ENCODE data around the gene COL4A5.
A peak's percentile ranks its signal among the peaks of the same experiment; 100 is the strongest.

COL4A5 gene

DNA sequence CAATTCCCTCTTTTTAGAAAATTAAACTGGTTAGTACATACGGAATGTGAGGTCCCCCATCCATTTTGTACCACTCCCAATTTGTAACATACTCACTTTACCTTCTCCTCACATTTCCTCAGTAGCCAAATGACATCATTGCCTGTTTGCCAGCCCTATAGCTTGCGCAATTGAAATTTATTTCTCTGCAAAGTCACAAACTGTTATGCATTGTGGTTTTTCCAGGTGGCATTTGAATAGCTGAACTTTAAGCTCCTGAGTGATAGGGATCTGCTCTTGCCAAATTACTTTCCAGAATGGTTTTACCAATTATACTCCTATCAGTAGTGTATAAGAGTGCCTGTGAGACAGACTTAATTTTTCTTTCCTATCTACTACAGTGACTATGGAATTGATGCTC lies 7.7 kb downstream of the COL4A5 start (continued):
- no peak for TF ChIP-seq ZBTB11 (tag by site-specific recombination; conservative IDR thresholded peaks at IDR 0.05; ENCODE audit: low read depth)
- TF ChIP-seq ZNF416 (tag by site-specific recombination; IDR thresholded peaks at IDR 0.05) = no peak
- peak; percentile 76 for TF ChIP-seq ZNF629 (tag by site-specific recombination; IDR thresholded peaks at IDR 0.05)
- TF ChIP-seq, protein P1, sequence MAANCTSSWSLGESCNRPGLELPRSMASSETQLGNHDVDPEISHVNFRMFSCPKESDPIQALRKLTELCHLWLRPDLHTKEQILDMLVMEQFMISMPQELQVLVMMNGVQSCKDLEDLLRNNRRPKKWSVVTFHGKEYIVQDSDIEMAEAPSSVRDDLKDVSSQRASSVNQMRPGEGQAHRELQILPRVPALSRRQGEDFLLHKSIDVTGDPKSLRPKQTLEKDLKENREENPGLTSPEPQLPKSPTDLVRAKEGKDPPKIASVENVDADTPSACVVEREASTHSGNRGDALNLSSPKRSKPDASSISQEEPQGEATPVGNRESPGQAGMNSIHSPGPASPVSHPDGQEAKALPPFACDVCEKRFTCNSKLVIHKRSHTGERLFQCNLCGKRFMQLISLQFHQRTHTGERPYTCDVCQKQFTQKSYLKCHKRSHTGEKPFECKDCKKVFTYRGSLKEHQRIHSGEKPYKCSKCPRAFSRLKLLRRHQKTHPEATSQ (tag by site-specific recombination; IDR thresholded peaks at IDR 0.05) = no peak
- peak; percentile 86 for TF ChIP-seq OSR2 (tag by site-specific recombination; IDR thresholded peaks at IDR 0.05)
- TF ChIP-seq PRDM6 (tag by site-specific recombination; IDR thresholded peaks at IDR 0.05) = peak; percentile 88
- 0 out of 2 replicates have a peak, but pooled peaks have one; percentile 23 for TF ChIP-seq ZNF184 (tag by site-specific recombination; IDR thresholded peaks at IDR 0.05)
- TF ChIP-seq, protein P2, sequence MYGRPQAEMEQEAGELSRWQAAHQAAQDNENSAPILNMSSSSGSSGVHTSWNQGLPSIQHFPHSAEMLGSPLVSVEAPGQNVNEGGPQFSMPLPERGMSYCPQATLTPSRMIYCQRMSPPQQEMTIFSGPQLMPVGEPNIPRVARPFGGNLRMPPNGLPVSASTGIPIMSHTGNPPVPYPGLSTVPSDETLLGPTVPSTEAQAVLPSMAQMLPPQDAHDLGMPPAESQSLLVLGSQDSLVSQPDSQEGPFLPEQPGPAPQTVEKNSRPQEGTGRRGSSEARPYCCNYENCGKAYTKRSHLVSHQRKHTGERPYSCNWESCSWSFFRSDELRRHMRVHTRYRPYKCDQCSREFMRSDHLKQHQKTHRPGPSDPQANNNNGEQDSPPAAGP (tag by site-specific recombination; IDR thresholded peaks at IDR 0.05) = no peak
- TF ChIP-seq ZBTB8A (tag by site-specific recombination; IDR thresholded peaks at IDR 0.05) = no peak
- no peak for TF ChIP-seq ZNF473 (tag by site-specific recombination; IDR thresholded peaks at IDR 0.05)
- TF ChIP-seq ZNF571 (tag by site-specific recombination; IDR thresholded peaks at IDR 0.05) = no peak
- TF ChIP-seq ZNF146 (tag by site-specific recombination; IDR thresholded peaks at IDR 0.05) = no peak
- peak; percentile 63 for TF ChIP-seq ZXDB (tag by site-specific recombination; IDR thresholded peaks at IDR 0.05)
- TF ChIP-seq ZNF623 (tag by site-specific recombination; IDR thresholded peaks at IDR 0.05) = no peak
- peak; percentile 70 for TF ChIP-seq FEZF1 (tag by site-specific recombination; IDR thresholded peaks at IDR 0.05)
- TF ChIP-seq ZNF600 (tag by site-specific recombination; IDR thresholded peaks at IDR 0.05) = peak; percentile 74; the same call in 1 of the 2 replicates
- no peak for TF ChIP-seq ZNF530 (tag by site-specific recombination; IDR thresholded peaks at IDR 0.05; ENCODE audit: low read depth)
- no peak for TF ChIP-seq ZNF624 (tag by site-specific recombination; IDR thresholded peaks at IDR 0.05)
- no peak for TF ChIP-seq ZNF561 (tag by site-specific recombination; IDR thresholded peaks at IDR 0.05; ENCODE audit: borderline replicate concordance)
- no peak for TF ChIP-seq ZNF670 (tag by site-specific recombination; IDR thresholded peaks at IDR 0.05; ENCODE audit: low read depth)
- TF ChIP-seq PATZ1 (tag by site-specific recombination; IDR thresholded peaks at IDR 0.05) = no peak
- TF ChIP-seq ZNF514 (tag by site-specific recombination; IDR thresholded peaks at IDR 0.05) = no peak
- TF ChIP-seq ZNF121 (tag by site-specific recombination; IDR thresholded peaks at IDR 0.05) = no peak
- no peak for TF ChIP-seq EGR2 (tag by site-specific recombination; IDR thresholded peaks at IDR 0.05; ENCODE audit: low read depth)
- no peak for TF ChIP-seq SCRT1 (tag by site-specific recombination; IDR thresholded peaks at IDR 0.05; ENCODE audit: borderline replicate concordance)
- TF ChIP-seq ZNF510 (tag by site-specific recombination; IDR thresholded peaks at IDR 0.05; ENCODE audit: insufficient replicate concordance) = no peak
- 0 out of 2 replicates have a peak, but pooled peaks have one; percentile 26 for TF ChIP-seq PRDM1 (tag by site-specific recombination; IDR thresholded peaks at IDR 0.05)
- no peak for TF ChIP-seq ZNF223 (tag by site-specific recombination; IDR thresholded peaks at IDR 0.05)
- TF ChIP-seq ZNF311 (tag by site-specific recombination; IDR thresholded peaks at IDR 0.05; ENCODE audit: borderline replicate concordance) = no peak
- TF ChIP-seq ZNF114 (tag by site-specific recombination; IDR thresholded peaks at IDR 0.05) = no peak
- TF ChIP-seq ZFP69B (tag by site-specific recombination; IDR thresholded peaks at IDR 0.05) = 0 out of 2 replicates have a peak, but pooled peaks have one; percentile 24
- TF ChIP-seq ZSCAN23 (tag by site-specific recombination; IDR thresholded peaks at IDR 0.05) = no peak
- TF ChIP-seq ZNF776 (tag by site-specific recombination; IDR thresholded peaks at IDR 0.05; ENCODE audit: borderline replicate concordance) = no peak
